ENCODE results near the gene CHMP6.

Gene CHMP6

DNA sequence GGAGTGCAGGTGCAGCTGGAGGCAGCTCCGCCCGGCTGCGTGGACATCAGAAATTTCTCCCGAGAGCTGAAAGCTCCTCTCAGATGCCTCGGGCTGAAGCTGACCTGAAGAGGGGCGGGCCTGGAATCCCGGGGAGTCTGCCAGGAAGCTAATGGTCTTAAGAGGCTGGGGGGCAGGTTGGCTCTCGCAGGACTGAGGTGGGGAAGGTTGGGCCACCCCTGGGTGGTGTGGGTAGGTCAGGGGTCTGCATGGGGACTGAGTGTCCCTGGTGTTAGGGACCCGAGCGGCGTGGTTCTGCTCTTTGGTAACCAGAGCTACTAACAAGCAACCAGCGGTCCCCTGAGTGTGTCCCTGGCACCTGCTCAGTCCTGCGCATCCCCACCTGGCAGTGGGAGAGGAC is 3.5 kb downstream of the CHMP6 start:
- DNase-seq: no peak

- no peak for DNase-seq
Observed at GRCh38 chr17:80996422-80997305, 5.0 kb downstream of the CHMP6 start.

GRCh38 chr17:80997424-80998117 is 5.9 kb downstream of the CHMP6 start:
- DNase-seq: no peak

DNA sequence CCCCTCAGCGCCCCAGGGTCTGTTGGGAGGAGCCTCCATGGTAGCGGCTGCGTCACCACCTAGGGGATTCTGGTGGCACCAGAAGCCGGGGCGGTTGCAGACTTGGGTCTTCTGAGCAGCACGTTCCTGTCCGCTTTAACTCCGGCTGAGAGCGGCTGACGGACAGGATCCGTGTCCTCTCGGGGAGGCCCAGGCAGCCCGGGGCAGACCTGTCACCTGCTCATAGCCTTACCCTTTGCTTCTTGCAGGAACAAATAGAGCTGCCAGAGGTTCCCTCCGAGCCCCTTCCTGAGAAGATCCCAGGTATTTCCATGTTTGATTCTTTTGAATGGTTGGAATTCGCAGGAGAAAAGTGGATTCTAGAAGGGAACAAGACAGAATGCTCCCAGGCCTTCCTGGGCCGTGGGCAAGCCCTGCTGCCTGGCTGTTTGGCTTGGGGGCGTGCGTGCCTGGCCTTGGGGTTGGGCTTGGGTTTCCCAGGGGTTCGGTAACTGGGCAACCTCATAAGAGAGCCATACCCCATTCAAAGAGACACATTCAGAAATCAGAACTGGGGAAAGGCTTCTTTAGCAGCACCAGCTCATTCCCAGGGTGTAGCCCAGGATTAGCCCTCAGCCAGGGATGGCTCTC is 6.6 kb downstream of the CHMP6 start:
- DNase-seq: no peak

- DNase-seq: no peak
Observed at GRCh38 chr17:80998748-80999535, 7.3 kb downstream of the CHMP6 start.

- DNase-seq: no peak
Observed at GRCh38 chr17:80999536-81000333, 8.1 kb downstream of the CHMP6 start.

GRCh38 chr17:81000334-81000630 is 8.6 kb downstream of the CHMP6 start:
- no peak for DNase-seq

GRCh38 chr17:81000631-81001357 is 9.2 kb downstream of the CHMP6 start:
- no peak for DNase-seq

- no peak for DNase-seq
Observed at GRCh38 chr17:81002013-81002384, 10.4 kb downstream of the CHMP6 start.

- DNase-seq: no peak
Observed at GRCh38 chr17:81002409-81003361, 11.0 kb downstream of the CHMP6 start.

DNA sequence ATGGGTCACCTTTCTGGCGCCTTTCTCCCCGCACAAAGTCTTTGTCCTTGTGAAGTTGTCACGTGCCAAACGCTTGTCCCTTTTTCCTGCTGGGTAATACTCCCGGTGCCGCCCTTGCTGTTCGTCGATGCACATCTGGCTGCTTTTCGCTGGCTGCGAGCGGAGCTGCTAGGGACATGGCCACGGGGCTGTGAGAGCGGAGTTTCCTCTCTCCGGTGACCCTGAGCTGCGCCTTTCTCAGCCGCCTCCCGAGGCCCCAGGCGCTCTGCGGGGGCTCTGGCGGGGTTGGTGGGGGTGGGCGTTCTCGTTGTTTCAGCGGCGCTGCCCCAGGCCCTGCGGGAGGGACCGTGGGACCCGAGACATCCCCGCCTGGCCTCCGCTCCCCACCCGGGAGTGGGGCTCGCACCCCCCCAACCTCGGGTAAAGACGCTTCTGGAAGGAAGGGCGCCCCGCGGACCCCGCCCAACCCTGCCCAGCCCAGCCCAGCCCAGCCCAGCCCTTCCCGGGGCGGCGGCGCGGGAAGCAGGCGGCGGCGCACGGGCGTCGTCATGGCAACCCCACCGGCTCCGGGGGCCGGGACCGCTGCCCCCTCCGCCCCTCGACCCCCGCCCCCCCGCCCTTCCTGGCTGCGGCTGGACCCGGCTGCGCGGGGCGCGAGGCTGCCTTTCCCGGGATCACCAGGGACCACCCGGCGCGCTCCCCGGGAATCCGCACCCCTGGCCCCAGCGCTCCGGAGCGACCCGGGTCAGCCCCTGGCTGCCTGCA is 12.3 kb downstream of the CHMP6 start:
- DNase-seq: no peak

DNA sequence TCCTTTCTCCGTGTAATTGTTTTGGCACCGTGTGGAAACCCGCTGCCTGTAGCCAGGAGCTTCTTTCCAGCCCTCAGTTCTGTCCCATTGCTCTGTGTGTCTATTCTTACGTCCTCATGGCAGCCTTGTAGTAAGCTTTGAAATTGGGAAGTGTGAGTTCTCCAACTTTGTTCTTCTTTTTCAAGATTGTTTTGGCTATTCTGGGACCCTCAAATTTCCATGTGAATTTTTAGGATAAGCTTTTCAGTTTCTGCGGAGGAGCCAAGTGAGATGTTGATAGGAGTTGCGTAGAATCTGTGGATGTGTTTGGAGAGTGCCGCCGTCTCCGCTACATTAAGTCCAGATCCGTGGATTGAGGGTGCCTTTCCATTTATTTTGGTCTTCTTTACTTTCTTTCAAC is 15.2 kb downstream of the CHMP6 start:
- no peak for DNase-seq

GRCh38 chr17:81008140-81008539 is 16.5 kb downstream of the CHMP6 start:
- DNase-seq: no peak

- DNase-seq: no peak
Observed at GRCh38 chr17:81009136-81009535, 17.5 kb downstream of the CHMP6 start.

DNA sequence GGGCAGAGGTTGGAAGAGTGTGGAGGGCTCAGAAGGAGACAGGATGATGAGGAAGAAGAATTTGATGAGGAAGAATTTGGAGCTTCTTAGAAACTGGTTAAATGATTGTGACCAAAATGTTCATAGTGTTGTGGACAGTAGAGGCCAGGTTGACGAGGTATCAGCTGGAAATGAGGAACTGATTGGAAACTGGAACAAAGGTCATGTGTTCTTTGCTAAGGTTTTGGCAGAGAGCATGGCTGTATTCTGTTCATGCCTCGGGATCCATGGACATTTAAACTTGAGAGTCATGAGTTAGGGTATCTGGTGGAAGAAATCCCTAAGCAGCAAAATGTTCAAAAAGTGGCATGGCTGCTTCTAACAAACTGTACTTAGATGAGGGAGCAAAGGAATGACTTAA is 19.3 kb downstream of the CHMP6 start:
- DNase-seq: no peak

DNA sequence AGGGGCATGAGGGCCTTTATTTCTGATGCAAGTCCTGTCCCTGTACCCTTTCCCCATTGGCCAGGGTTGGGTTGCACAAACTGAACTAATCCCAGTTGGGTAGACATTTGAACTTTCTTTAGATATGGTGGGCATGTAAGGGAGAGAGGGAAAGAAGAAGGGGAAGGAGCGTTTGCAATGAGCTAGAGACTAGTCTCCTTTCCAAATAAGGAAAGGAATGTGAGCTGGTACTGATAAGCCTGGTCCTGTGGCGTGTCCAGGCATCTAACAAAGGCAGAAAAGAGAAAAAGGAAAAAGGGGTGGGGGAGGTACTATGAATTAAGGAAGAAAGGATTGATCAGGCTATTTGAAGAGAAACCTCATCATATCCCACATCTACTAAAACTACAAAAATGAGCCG is 20.3 kb downstream of the CHMP6 start:
- DNase-seq: no peak

DNA sequence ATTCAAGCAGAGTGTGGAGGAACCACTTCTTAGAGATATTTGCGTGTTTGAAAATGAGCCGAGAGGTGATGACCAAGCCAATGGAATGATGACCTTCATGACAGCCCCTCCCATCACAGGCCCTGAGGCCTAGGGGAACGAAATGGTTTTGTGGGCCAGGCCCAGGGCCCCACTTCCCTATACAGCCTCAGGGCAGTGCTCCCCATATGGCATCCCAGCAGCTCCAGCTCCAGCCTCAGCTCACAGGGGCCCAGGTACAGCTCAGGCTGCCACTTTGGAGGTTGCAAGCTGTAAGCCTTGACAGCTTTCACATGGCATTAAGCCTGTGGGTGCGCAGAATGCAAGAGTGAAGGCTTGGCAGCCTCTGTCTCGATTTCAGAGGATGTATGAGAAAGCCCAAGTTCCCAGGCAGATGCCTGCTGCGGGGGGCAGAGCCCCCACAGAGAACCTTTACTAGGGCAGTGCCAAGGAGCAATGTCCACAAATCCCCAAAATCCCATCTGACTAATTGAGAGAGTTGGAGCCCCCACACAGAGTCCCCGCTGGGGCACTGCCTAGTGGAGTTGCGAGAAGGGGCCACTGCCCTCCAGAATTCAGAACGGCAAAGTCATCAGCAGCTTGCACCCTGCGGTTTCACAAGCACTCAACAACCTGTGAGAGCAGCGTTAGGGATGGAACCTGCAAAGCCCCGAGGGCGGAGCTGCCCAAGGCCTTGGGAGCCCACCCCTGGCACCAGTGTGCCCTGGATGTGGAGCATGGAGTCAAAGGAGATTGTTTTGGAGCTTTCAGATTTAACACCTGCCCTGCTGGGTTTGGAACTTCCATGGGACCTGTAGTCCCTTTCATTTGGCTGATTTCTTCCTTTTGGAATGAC is 21.2 kb downstream of the CHMP6 start:
- DNase-seq: no peak

GRCh38 chr17:81013642-81014041 is 22.0 kb downstream of the CHMP6 start:
- no peak for DNase-seq

DNA sequence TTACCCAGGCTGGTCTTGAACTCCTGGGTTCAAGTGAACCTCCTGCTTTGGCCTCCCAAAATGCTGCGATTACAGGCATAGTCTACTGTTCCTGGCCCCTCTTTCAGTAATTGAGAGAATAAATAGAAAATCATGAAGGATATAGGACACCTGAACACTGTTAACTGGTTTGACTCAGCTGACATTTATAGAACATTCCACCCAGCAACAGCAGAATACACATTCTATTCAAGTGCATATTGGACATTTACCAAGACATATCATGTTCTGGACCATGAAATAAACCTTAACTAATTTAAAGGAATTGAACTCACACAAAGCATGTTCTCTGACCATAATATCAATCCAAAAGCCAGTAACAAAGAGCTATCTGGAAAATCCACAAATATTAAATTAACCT is 23.5 kb downstream of the CHMP6 start:
- DNase-seq: no peak

Data from central memory CD4-positive, alpha-beta T cell (primary cell).